ENCODE results near the gene CASP14. TPM values are rescaled to one million over a fixed set of nuclear protein-coding genes. Genes with fewer than 3 reads are reported as not detected.
A peak's percentile ranks its signal among the peaks of the same experiment; 100 is the strongest.

The CASP14 gene
- total and polyA plus RNA-seq, 2 of the 13 experiments (the other 11 are each of a cell fraction or from before 2014, with no cell fraction given) = not detected

GRCh38 chr19:15072930-15073647 lies 23.8 kb downstream of the CASP14 start (continued):
- peak; percentile 29; the same call in 1 of the 2 replicates for TF ChIP-seq ARID5B (CRISPR knock-in tag; IDR thresholded peaks at IDR 0.05)
- peak; percentile 46; the same call in 1 of the 2 replicates for TF ChIP-seq ESRRA (CRISPR knock-in tag; IDR thresholded peaks at IDR 0.05; ENCODE audit: low read depth)
- no peak for TF ChIP-seq ZEB1 (IDR thresholded peaks at IDR 0.05; ENCODE audit: insufficient replicate concordance, low read depth)
- TF ChIP-seq ZFP36L2 (CRISPR knock-in tag; IDR thresholded peaks at IDR 0.05) = no peak
- TF ChIP-seq KMT2B (CRISPR knock-in tag; IDR thresholded peaks at IDR 0.05) = no peak
- TF ChIP-seq FOXJ3 (CRISPR knock-in tag; IDR thresholded peaks at IDR 0.05; ENCODE audit: borderline replicate concordance) = no peak
- TF ChIP-seq NAIF1 (CRISPR knock-in tag; IDR thresholded peaks at IDR 0.05; ENCODE audit: borderline replicate concordance) = no peak
- no peak for TF ChIP-seq SRSF1 (optimal IDR thresholded peaks at IDR 0.05; ENCODE audit: low read depth, low read length)
- no peak for TF ChIP-seq CBX2 (IDR thresholded peaks at IDR 0.05; ENCODE audit: low read depth, low read length)
- no peak for TF ChIP-seq CBX2 (CRISPR knock-in tag; IDR thresholded peaks at IDR 0.05; ENCODE audit: low read depth)
- TF ChIP-seq ZNF142 (CRISPR knock-in tag; IDR thresholded peaks at IDR 0.05) = no peak
- TF ChIP-seq ZNF644 (CRISPR knock-in tag; IDR thresholded peaks at IDR 0.05; ENCODE audit: low read depth) = no peak
- no peak for TF ChIP-seq SRSF4 (IDR thresholded peaks at IDR 0.05; ENCODE audit: low read depth, low read length, poor library complexity, severe bottlenecking)
- no peak for TF ChIP-seq SMAD3 (CRISPR knock-in tag; IDR thresholded peaks at IDR 0.05)
- no peak for TF ChIP-seq ZNF207 (IDR thresholded peaks at IDR 0.05; ENCODE audit: borderline replicate concordance)
- TF ChIP-seq ZNF800 (CRISPR knock-in tag; IDR thresholded peaks at IDR 0.05) = no peak
- TF ChIP-seq CREB1 (IDR thresholded peaks at IDR 0.05) = no peak
- no peak for TF ChIP-seq CREB1 (CRISPR knock-in tag; IDR thresholded peaks at IDR 0.05)
- TF ChIP-seq ZNF614 (CRISPR knock-in tag; IDR thresholded peaks at IDR 0.05; ENCODE audit: borderline replicate concordance) = no peak
